ENCODE results near the gene PAPPA.

DNA sequence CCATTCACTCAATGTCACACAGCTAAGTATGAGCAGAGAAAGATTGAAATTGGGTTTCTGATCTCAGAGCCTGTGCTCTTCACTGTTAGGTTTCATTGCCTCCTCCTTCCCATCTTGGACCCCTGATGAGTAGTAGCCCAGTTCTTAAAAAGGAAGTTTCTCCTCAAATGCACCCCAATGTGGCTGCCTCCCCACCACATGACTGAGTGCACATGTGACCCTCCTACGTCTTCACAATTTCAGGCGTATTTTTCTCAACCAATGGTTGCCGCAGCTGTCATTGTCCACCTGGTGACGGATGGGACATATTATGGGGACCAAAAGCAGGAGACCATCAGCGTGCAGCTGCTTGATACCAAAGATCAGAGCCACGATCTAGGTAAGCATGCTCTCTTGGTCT is 178.5 kb downstream of the PAPPA start:
- no peak for TF ChIP-seq PRDM1 (tag by site-specific recombination; IDR thresholded peaks at IDR 0.05)
- TF ChIP-seq, protein P1, sequence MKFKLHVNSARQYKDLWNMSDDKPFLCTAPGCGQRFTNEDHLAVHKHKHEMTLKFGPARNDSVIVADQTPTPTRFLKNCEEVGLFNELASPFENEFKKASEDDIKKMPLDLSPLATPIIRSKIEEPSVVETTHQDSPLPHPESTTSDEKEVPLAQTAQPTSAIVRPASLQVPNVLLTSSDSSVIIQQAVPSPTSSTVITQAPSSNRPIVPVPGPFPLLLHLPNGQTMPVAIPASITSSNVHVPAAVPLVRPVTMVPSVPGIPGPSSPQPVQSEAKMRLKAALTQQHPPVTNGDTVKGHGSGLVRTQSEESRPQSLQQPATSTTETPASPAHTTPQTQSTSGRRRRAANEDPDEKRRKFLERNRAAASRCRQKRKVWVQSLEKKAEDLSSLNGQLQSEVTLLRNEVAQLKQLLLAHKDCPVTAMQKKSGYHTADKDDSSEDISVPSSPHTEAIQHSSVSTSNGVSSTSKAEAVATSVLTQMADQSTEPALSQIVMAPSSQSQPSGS (tag by site-specific recombination; IDR thresholded peaks at IDR 0.05; ENCODE audit: low read depth), result no peak
- TF ChIP-seq, protein P2, sequence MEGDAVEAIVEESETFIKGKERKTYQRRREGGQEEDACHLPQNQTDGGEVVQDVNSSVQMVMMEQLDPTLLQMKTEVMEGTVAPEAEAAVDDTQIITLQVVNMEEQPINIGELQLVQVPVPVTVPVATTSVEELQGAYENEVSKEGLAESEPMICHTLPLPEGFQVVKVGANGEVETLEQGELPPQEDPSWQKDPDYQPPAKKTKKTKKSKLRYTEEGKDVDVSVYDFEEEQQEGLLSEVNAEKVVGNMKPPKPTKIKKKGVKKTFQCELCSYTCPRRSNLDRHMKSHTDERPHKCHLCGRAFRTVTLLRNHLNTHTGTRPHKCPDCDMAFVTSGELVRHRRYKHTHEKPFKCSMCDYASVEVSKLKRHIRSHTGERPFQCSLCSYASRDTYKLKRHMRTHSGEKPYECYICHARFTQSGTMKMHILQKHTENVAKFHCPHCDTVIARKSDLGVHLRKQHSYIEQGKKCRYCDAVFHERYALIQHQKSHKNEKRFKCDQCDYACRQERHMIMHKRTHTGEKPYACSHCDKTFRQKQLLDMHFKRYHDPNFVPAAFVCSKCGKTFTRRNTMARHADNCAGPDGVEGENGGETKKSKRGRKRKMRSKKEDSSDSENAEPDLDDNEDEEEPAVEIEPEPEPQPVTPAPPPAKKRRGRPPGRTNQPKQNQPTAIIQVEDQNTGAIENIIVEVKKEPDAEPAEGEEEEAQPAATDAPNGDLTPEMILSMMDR (tag by site-specific recombination; IDR thresholded peaks at IDR 0.05), result no peak
- TF ChIP-seq YY1 (tag by site-specific recombination; IDR thresholded peaks at IDR 0.05), result no peak

Data from HEK293 (cell line).